H1 (cell line): ENCODE results near the gene UMODL1. TPM values are rescaled to one million over a fixed set of nuclear protein-coding genes. Genes with fewer than 3 reads are reported as not detected.

Experiments used
- BACH1 ChIP-seq: IDR thresholded peaks from 2 replicates; pipeline ENCODE4 v1.6.1; 2012; ENCODE audit warnings: low read length, improper control_type of control experiment
- BRCA1 ChIP-seq: IDR thresholded peaks from 2 replicates; pipeline ENCODE4 v1.6.1; 2012; ENCODE audit warnings: low read depth, low read length, improper control_type of control experiment
- EGR1 ChIP-seq: IDR thresholded peaks from 2 replicates; pipeline ENCODE4 v1.6.1; 2011; ENCODE audit warnings: low read depth, low read length, borderline replicate concordance
- MAFK ChIP-seq: IDR thresholded peaks from 2 replicates; pipeline ENCODE4 v1.6.1; 2012; ENCODE audit warnings: low read depth, mild to moderate bottlenecking, improper control_type of control experiment, low read length
- POLR2AphosphoS5 ChIP-seq: IDR thresholded peaks from 2 replicates; pipeline ENCODE4 v1.6.1; 2011; ENCODE audit warnings: low read depth, low read length
- POU5F1 ChIP-seq: IDR thresholded peaks from 2 replicates; pipeline ENCODE4 v1.6.1; 2011; ENCODE audit warnings: low read depth, mild to moderate bottlenecking, low read length, moderate library complexity
- RAD21 ChIP-seq, 2 experiments: IDR thresholded peaks in 1 of 2; conservative IDR thresholded peaks in 1 of 2; 2 replicates each; pipeline ENCODE4 v1.6.1; 2011; ENCODE audit warnings: low read depth in 2 of 2, low read length in 2 of 2, improper control_type of control experiment in 1 of 2, inconsistent platforms in 1 of 2, mild to moderate bottlenecking in 1 of 2, moderate library complexity in 1 of 2
- RFX5 ChIP-seq: IDR thresholded peaks from 2 replicates; pipeline ENCODE4 v1.6.1; 2011; ENCODE audit warnings: low read depth, low read length, improper control_type of control experiment, borderline replicate concordance
- SUZ12 ChIP-seq: fragments of 200-600 bp; sonication (generic); IDR thresholded peaks from 2 replicates; pipeline ENCODE4 v1.6.1; 2012; ENCODE audit warnings: mild to moderate bottlenecking, inconsistent platforms, low read length, moderate library complexity, mixed read lengths
- TAF1 ChIP-seq: IDR thresholded peaks from 2 replicates; pipeline ENCODE4 v1.6.1; 2011; ENCODE audit warnings: mild to moderate bottlenecking, low read depth, low read length
- polyA plus RNA-seq, 7 experiments: library from polyadenylated mRNA; depleted of rRNA in 3 of 7; stranded (reverse) in 5 of 7; unstranded in 2 of 7; fragments of >200 nt in 5 of 7; fragments of 200-250 nt in 2 of 7; gene quantifications; 1 replicate in 5 of 7; 2 replicates in 1 of 7; 4 replicates in 1 of 7; pipeline versions ENCODE4 v1.2.1 to v1.2.3, GENCODE V29; 2011 to 2013; ENCODE audit warnings: missing spikeins in 2 of 7, mixed read lengths in 2 of 7
- total RNA-seq: library from RNA; stranded (reverse); fragmentation: NEBNext Ultra II Directional; extraction: Animal tissue kit (Norgen Biotek cat#: 25700); gene quantifications from 2 replicates; pipeline ENCODE4 v1.2.1, GENCODE V29; 2021
- TF ChIP-seq, protein P1 (sequence below): fragments of 300-600 bp; sonication (generic); IDR thresholded peaks from 2 replicates; pipeline ENCODE4 v1.7.1; 2012; ENCODE audit warnings: low read length, moderate library complexity, mild to moderate bottlenecking, inconsistent platforms; ENCODE audit not compliant: insufficient replicate concordance

Gene UMODL1
- total and polyA plus RNA-seq, 2 of the 8 experiments (the other 6 are each of a cell fraction or from before 2014, with no cell fraction given) = not detected

DNA sequence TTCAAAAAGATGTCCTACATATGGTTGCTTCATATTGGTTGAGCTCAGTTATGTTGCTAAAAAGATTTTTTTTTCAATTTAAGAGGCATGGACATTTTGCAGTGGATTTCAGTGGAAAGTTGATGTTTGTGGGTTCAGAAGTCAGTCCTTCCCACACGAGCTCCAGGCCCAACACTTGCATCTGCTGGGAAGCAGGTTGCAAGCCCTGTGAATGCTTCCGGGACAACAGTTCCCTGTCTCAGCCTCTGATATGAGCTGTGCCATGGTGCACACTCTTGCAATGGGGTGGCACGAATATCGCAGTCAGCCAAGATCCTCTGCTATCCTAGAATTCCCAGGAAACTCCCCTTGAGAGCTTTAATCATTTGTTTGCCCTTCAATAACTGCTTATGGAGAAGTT, 117.5 kb downstream of the UMODL1 start (continued):
- TF ChIP-seq, protein P1, sequence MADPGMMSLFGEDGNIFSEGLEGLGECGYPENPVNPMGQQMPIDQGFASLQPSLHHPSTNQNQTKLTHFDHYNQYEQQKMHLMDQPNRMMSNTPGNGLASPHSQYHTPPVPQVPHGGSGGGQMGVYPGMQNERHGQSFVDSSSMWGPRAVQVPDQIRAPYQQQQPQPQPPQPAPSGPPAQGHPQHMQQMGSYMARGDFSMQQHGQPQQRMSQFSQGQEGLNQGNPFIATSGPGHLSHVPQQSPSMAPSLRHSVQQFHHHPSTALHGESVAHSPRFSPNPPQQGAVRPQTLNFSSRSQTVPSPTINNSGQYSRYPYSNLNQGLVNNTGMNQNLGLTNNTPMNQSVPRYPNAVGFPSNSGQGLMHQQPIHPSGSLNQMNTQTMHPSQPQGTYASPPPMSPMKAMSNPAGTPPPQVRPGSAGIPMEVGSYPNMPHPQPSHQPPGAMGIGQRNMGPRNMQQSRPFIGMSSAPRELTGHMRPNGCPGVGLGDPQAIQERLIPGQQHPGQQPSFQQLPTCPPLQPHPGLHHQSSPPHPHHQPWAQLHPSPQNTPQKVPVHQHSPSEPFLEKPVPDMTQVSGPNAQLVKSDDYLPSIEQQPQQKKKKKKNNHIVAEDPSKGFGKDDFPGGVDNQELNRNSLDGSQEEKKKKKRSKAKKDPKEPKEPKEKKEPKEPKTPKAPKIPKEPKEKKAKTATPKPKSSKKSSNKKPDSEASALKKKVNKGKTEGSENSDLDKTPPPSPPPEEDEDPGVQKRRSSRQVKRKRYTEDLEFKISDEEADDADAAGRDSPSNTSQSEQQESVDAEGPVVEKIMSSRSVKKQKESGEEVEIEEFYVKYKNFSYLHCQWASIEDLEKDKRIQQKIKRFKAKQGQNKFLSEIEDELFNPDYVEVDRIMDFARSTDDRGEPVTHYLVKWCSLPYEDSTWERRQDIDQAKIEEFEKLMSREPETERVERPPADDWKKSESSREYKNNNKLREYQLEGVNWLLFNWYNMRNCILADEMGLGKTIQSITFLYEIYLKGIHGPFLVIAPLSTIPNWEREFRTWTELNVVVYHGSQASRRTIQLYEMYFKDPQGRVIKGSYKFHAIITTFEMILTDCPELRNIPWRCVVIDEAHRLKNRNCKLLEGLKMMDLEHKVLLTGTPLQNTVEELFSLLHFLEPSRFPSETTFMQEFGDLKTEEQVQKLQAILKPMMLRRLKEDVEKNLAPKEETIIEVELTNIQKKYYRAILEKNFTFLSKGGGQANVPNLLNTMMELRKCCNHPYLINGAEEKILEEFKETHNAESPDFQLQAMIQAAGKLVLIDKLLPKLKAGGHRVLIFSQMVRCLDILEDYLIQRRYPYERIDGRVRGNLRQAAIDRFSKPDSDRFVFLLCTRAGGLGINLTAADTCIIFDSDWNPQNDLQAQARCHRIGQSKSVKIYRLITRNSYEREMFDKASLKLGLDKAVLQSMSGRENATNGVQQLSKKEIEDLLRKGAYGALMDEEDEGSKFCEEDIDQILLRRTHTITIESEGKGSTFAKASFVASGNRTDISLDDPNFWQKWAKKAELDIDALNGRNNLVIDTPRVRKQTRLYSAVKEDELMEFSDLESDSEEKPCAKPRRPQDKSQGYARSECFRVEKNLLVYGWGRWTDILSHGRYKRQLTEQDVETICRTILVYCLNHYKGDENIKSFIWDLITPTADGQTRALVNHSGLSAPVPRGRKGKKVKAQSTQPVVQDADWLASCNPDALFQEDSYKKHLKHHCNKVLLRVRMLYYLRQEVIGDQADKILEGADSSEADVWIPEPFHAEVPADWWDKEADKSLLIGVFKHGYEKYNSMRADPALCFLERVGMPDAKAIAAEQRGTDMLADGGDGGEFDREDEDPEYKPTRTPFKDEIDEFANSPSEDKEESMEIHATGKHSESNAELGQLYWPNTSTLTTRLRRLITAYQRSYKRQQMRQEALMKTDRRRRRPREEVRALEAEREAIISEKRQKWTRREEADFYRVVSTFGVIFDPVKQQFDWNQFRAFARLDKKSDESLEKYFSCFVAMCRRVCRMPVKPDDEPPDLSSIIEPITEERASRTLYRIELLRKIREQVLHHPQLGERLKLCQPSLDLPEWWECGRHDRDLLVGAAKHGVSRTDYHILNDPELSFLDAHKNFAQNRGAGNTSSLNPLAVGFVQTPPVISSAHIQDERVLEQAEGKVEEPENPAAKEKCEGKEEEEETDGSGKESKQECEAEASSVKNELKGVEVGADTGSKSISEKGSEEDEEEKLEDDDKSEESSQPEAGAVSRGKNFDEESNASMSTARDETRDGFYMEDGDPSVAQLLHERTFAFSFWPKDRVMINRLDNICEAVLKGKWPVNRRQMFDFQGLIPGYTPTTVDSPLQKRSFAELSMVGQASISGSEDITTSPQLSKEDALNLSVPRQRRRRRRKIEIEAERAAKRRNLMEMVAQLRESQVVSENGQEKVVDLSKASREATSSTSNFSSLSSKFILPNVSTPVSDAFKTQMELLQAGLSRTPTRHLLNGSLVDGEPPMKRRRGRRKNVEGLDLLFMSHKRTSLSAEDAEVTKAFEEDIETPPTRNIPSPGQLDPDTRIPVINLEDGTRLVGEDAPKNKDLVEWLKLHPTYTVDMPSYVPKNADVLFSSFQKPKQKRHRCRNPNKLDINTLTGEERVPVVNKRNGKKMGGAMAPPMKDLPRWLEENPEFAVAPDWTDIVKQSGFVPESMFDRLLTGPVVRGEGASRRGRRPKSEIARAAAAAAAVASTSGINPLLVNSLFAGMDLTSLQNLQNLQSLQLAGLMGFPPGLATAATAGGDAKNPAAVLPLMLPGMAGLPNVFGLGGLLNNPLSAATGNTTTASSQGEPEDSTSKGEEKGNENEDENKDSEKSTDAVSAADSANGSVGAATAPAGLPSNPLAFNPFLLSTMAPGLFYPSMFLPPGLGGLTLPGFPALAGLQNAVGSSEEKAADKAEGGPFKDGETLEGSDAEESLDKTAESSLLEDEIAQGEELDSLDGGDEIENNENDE = no peak
- TF ChIP-seq BRCA1 = no peak
- no peak for TF ChIP-seq SUZ12
- no peak for TF ChIP-seq RFX5
- no peak for TF ChIP-seq RAD21 (IDR thresholded peaks at IDR 0.05 in 1 of 2, conservative IDR thresholded peaks at IDR 0.05 in 1 of 2; ENCODE audit: low read depth in 2 of 2, low read length in 2 of 2)
- TF ChIP-seq MAFK = no peak
- TF ChIP-seq BACH1 = no peak
- no peak for TF ChIP-seq EGR1
- no peak for TF ChIP-seq POU5F1
- no peak for TF ChIP-seq POLR2AphosphoS5
- TF ChIP-seq TAF1 = no peak
